Tibial artery (tissue), 4 donors: ENCODE measurements around the gene LARGE1.

Source experiments
- DNase-seq, 2 donors: peaks; one replicate each; pipeline ENCODE4 v3.0.0-alpha.2; 2019
- H3K27ac ChIP-seq, 2 donors: fragments of 200-600 bp; sonication (generic) in 1 of 2; 1 replicate in 1 of 2; 2 replicates in 1 of 2; pipeline ENCODE4 v1.5.1; 2018 to 2019; ENCODE audit warnings: mild to moderate bottlenecking in 1 of 2
- H3K27me3 ChIP-seq, 2 donors: fragments of 200-600 bp; sonication (generic) in 1 of 2; one replicate each; pipeline versions ENCODE4 v1.5.1 to v1.6.0; 2016 to 2019
- H3K36me3 ChIP-seq, 3 donors: fragments of 200-600 bp; sonication (generic) in 2 of 3; one replicate each; pipeline ENCODE4 v1.5.1; 2016 to 2019; ENCODE audit warnings: mild to moderate bottlenecking in 2 of 3
- H3K4me1 ChIP-seq, 4 donors: fragments of 200-600 bp; sonication (generic) in 2 of 4; 1 replicate in 3 of 4; 2 replicates in 1 of 4; pipeline ENCODE4 v1.5.1; 2016 to 2019
- H3K4me3 ChIP-seq, 2 donors: fragments of 200-600 bp; sonication (generic) in 1 of 2; 1 replicate in 1 of 2; 2 replicates in 1 of 2; pipeline ENCODE4 v1.5.1; 2018 to 2019; ENCODE audit warnings: mild to moderate bottlenecking in 2 of 2
- H3K9me3 ChIP-seq, 3 donors: fragments of 200-600 bp; sonication (generic) in 1 of 3; one replicate each; pipeline ENCODE4 v1.5.1; 2016 to 2019
- intact Hi-C: fragments of 100-400 bp; cut with DNase I; formaldehyde crosslinking; loops from one replicate; pipeline ENCODE4 v1.15.0; 2023; ENCODE audit warnings: low total_unique reads
- TF ChIP-seq, protein P1 (sequence below), 2 experiments: fragments of 200-600 bp in 1 of 2; fragments of 450-650 bp in 1 of 2; IDR thresholded peaks; one replicate each; pipeline ENCODE4 v1.5.1; 2017 to 2019; ENCODE audit warnings: antibody characterized with exemption in 2 of 2, mild to moderate bottlenecking in 1 of 2, moderate library complexity in 1 of 2

LARGE1 gene

DNA sequence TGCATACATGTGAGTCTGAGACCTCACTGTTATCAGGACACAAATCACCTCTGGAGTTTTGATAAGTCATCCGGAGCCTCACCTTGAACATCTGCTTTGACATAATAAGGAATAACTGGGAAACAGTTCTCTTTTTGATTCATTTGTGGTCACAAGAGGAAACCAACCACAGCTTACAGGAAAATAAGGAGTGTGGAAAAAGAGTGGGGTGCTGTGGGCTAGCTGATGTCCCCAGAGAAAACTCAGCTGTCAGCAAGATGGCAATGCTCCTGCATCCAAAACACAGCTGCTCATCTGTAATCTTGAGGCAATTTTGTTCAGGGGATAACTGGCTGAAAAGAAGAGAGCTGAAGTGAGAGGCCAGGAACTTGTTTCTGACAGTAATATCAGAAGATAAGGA is 445.7 kb downstream of the LARGE1 start:
- intact Hi-C loops, result no loop called here
- no peaks in the 10 kb centered on the region for H3K27me3 ChIP-seq
- no peaks in the 10 kb centered on the region for H3K4me1 ChIP-seq
- no peaks in the 10 kb centered on the region for H3K36me3 ChIP-seq
- TF ChIP-seq, protein P1, sequence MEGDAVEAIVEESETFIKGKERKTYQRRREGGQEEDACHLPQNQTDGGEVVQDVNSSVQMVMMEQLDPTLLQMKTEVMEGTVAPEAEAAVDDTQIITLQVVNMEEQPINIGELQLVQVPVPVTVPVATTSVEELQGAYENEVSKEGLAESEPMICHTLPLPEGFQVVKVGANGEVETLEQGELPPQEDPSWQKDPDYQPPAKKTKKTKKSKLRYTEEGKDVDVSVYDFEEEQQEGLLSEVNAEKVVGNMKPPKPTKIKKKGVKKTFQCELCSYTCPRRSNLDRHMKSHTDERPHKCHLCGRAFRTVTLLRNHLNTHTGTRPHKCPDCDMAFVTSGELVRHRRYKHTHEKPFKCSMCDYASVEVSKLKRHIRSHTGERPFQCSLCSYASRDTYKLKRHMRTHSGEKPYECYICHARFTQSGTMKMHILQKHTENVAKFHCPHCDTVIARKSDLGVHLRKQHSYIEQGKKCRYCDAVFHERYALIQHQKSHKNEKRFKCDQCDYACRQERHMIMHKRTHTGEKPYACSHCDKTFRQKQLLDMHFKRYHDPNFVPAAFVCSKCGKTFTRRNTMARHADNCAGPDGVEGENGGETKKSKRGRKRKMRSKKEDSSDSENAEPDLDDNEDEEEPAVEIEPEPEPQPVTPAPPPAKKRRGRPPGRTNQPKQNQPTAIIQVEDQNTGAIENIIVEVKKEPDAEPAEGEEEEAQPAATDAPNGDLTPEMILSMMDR (IDR thresholded peaks at IDR 0.05), result no peak
- DNase-seq, result no peak
- no peak overlapping the region for H3K27ac ChIP-seq
- no peaks in the 10 kb centered on the region for H3K9me3 ChIP-seq
- no peak overlapping the region for H3K4me3 ChIP-seq

GRCh38 chr22:33472462-33473344 is 447.6 kb downstream of the LARGE1 start:
- Histone ChIP-seq H3K9me3 (no peaks in the 10 kb centered on the region), H3K4me3 (no peak overlapping the region), H3K27me3 (no peaks in the 10 kb centered on the region), H3K36me3 (no peaks in the 10 kb centered on the region), H3K27ac (no peak overlapping the region), H3K4me1 (no peaks in the 10 kb centered on the region)
- TF ChIP-seq, protein P1 (IDR thresholded peaks at IDR 0.05), result no peak
- no peak for DNase-seq
- intact Hi-C loops, result no loop called here

GRCh38 chr22:33470456-33470855 is 449.8 kb downstream of the LARGE1 start:
- Histone ChIP-seq H3K27me3 (no peaks in the 10 kb centered on the region), H3K4me1 (peaks cover 0 to 1% (median 0%) of the 10 kb centered on the region in 4 donors), H3K9me3 (no peaks in the 10 kb centered on the region), H3K36me3 (no peaks in the 10 kb centered on the region), H3K4me3 (no peak overlapping the region), H3K27ac (no peak overlapping the region)
- intact Hi-C loops, result no loop called here
- no peak for DNase-seq
- TF ChIP-seq, protein P1 (IDR thresholded peaks at IDR 0.05), result no peak

GRCh38 chr22:33467620-33468095 is 452.6 kb downstream of the LARGE1 start:
- no peaks in the 10 kb centered on the region for H3K36me3 ChIP-seq
- TF ChIP-seq, protein P1 (IDR thresholded peaks at IDR 0.05), result no peak
- H3K4me3 ChIP-seq, result no peak overlapping the region
- H3K4me1 ChIP-seq, result peaks cover 0 to 4% (median 0%) of the 10 kb centered on the region in 4 donors
- no peak for DNase-seq
- no peak overlapping the region for H3K27ac ChIP-seq
- no peaks in the 10 kb centered on the region for H3K9me3 ChIP-seq
- no peaks in the 10 kb centered on the region for H3K27me3 ChIP-seq
- intact Hi-C loops, result no loop called here

GRCh38 chr22:33467080-33467479 is 453.2 kb downstream of the LARGE1 start:
- Histone ChIP-seq H3K9me3 (peaks cover 0 to 6% (median 2%) of the 10 kb centered on the region in 3 donors), H3K36me3 (no peaks in the 10 kb centered on the region), H3K27ac (no peak overlapping the region), H3K27me3 (no peaks in the 10 kb centered on the region), H3K4me1 (peaks cover 0 to 4% (median 0%) of the 10 kb centered on the region in 4 donors), H3K4me3 (no peak overlapping the region)
- TF ChIP-seq, protein P1 (IDR thresholded peaks at IDR 0.05), result no peak
- no peak for DNase-seq
- intact Hi-C loops, result no loop called here
